HG03159 (cell line): ENCODE measurements around the gene TOM1.

ENCODE experiments used
- ATAC-seq: cut with Tn5 transposase; IDR thresholded peaks from one replicate; pipeline ENCODE4 v1.9.1; 2021; ENCODE audit warnings: mild to moderate bottlenecking, moderate library complexity; ENCODE audit not compliant: unreplicated experiment

TOM1 gene

GRCh38 chr22:35306350-35306967, 6.8 kb downstream of the TOM1 start:
- ATAC-seq, result no peak

GRCh38 chr22:35307372-35307771, 7.7 kb downstream of the TOM1 start:
- ATAC-seq, result no peak

GRCh38 chr22:35307892-35308291, 8.2 kb downstream of the TOM1 start:
- no peak for ATAC-seq

- ATAC-seq, result peak; percentile 46
Measured at GRCh38 chr22:35308480-35309021, 8.9 kb downstream of the TOM1 start.

- ATAC-seq, result no peak
Measured at GRCh38 chr22:35310556-35311550, 11.2 kb downstream of the TOM1 start.

- ATAC-seq, result no peak
Measured at GRCh38 chr22:35311551-35311999, 11.9 kb downstream of the TOM1 start.

GRCh38 chr22:35312198-35313059, 12.7 kb downstream of the TOM1 start:
- no peak for ATAC-seq

GRCh38 chr22:35313311-35314121, 13.8 kb downstream of the TOM1 start:
- ATAC-seq, result no peak

- no peak for ATAC-seq
Measured at GRCh38 chr22:35314161-35314942, 14.7 kb downstream of the TOM1 start.

- ATAC-seq, result no peak
Measured at GRCh38 chr22:35315141-35315854, 15.6 kb downstream of the TOM1 start.

GRCh38 chr22:35315855-35316745, 16.4 kb downstream of the TOM1 start:
- no peak for ATAC-seq

GRCh38 chr22:35316751-35317150, 17.1 kb downstream of the TOM1 start:
- no peak for ATAC-seq

GRCh38 chr22:35317680-35318290, 18.1 kb downstream of the TOM1 start:
- no peak for ATAC-seq

- no peak for ATAC-seq
Measured at GRCh38 chr22:35318346-35319215, 18.9 kb downstream of the TOM1 start.

GRCh38 chr22:35319244-35319985, 19.7 kb downstream of the TOM1 start:
- no peak for ATAC-seq
